ENCODE data around the gene NARS2. TPM values are rescaled to one million over a fixed set of nuclear protein-coding genes. Genes with fewer than 3 reads are reported as not detected.

NARS2 gene
- total and polyA plus RNA-seq, 9 of the 15 experiments (the other 6 are each of a cell fraction or from before 2014, with no cell fraction given) = 26.8 to 48.0 (median 34.2) TPM

DNA sequence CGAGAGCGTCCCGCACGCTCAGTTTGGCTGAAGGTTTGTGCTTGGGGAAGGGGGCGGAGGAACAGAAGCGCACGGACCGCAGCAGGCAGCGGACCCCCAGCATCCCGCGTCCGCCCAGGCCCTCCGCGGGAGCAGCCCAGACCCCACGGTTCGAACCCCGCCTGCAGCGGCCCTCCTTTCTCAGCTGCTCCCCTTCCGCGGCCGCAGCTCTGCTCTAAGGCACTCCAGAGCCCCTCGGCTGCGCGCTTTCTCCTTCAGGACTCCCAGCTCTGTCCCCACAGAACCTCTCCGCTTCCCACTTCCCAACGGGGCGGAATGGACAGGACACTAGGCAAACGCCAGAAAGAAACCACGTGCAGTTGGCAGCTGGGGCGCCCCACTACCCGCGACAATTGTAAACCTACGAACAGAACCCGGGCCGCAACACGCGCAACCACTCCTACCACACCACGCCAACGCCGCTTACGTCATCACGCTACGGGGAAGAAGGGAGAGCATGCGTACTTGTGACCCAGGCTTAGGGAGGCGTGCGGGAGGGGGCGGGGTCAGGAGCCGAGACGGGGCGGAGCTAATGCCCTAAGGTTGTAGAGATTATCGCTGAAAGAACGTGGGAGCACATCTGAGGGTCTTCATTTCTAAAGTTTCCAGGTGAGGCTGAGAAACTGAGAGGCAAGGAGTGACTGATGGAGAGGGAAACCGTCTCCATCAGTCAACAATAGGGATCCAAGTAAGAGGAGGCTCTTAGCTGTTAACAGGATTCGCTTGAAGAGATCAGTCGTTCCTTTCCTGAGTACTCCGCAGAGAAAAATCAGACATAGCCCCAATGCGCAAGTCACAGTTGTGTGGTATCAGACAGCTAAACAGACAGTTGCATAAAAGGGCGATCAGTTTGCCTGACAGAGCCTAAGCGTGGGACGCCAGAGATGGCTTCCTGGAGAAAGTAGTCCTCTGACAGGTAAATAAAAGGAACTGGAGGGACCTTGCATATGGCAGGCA lies at the start of gene NARS2 (continued):
- TF ChIP-seq SRSF1 (IDR thresholded peaks at IDR 0.05; ENCODE audit: low read depth, low read length) = no peak
- peak; percentile 60; the same call in 1 of the 2 replicates for TF ChIP-seq FOXP1 (CRISPR knock-in tag; IDR thresholded peaks at IDR 0.05)
- TF ChIP-seq ADNP (tag; IDR thresholded peaks at IDR 0.05) = no peak
- no peak for TF ChIP-seq KLF16 (IDR thresholded peaks at IDR 0.05)
- peak; percentile 59; the same call in 1 of the 2 replicates for TF ChIP-seq LCOR (CRISPR knock-in tag; IDR thresholded peaks at IDR 0.05)
- TF ChIP-seq, protein P1, sequence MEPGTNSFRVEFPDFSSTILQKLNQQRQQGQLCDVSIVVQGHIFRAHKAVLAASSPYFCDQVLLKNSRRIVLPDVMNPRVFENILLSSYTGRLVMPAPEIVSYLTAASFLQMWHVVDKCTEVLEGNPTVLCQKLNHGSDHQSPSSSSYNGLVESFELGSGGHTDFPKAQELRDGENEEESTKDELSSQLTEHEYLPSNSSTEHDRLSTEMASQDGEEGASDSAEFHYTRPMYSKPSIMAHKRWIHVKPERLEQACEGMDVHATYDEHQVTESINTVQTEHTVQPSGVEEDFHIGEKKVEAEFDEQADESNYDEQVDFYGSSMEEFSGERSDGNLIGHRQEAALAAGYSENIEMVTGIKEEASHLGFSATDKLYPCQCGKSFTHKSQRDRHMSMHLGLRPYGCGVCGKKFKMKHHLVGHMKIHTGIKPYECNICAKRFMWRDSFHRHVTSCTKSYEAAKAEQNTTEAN (CRISPR knock-in tag; IDR thresholded peaks at IDR 0.05) = no peak
- TF ChIP-seq, protein P2, sequence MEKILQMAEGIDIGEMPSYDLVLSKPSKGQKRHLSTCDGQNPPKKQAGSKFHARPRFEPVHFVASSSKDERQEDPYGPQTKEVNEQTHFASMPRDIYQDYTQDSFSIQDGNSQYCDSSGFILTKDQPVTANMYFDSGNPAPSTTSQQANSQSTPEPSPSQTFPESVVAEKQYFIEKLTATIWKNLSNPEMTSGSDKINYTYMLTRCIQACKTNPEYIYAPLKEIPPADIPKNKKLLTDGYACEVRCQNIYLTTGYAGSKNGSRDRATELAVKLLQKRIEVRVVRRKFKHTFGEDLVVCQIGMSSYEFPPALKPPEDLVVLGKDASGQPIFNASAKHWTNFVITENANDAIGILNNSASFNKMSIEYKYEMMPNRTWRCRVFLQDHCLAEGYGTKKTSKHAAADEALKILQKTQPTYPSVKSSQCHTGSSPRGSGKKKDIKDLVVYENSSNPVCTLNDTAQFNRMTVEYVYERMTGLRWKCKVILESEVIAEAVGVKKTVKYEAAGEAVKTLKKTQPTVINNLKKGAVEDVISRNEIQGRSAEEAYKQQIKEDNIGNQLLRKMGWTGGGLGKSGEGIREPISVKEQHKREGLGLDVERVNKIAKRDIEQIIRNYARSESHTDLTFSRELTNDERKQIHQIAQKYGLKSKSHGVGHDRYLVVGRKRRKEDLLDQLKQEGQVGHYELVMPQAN (IDR thresholded peaks at IDR 0.05; ENCODE audit: borderline replicate concordance) = peak; percentile 94
- TF ChIP-seq, protein P3, sequence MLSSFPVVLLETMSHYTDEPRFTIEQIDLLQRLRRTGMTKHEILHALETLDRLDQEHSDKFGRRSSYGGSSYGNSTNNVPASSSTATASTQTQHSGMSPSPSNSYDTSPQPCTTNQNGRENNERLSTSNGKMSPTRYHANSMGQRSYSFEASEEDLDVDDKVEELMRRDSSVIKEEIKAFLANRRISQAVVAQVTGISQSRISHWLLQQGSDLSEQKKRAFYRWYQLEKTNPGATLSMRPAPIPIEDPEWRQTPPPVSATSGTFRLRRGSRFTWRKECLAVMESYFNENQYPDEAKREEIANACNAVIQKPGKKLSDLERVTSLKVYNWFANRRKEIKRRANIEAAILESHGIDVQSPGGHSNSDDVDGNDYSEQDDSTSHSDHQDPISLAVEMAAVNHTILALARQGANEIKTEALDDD (IDR thresholded peaks at IDR 0.05) = no peak
- no peak for TF ChIP-seq ZNF311 (CRISPR knock-in tag; IDR thresholded peaks at IDR 0.05)
- TF ChIP-seq E2F3 (CRISPR knock-in tag; IDR thresholded peaks at IDR 0.05) = no peak
- TF ChIP-seq, protein P4, sequence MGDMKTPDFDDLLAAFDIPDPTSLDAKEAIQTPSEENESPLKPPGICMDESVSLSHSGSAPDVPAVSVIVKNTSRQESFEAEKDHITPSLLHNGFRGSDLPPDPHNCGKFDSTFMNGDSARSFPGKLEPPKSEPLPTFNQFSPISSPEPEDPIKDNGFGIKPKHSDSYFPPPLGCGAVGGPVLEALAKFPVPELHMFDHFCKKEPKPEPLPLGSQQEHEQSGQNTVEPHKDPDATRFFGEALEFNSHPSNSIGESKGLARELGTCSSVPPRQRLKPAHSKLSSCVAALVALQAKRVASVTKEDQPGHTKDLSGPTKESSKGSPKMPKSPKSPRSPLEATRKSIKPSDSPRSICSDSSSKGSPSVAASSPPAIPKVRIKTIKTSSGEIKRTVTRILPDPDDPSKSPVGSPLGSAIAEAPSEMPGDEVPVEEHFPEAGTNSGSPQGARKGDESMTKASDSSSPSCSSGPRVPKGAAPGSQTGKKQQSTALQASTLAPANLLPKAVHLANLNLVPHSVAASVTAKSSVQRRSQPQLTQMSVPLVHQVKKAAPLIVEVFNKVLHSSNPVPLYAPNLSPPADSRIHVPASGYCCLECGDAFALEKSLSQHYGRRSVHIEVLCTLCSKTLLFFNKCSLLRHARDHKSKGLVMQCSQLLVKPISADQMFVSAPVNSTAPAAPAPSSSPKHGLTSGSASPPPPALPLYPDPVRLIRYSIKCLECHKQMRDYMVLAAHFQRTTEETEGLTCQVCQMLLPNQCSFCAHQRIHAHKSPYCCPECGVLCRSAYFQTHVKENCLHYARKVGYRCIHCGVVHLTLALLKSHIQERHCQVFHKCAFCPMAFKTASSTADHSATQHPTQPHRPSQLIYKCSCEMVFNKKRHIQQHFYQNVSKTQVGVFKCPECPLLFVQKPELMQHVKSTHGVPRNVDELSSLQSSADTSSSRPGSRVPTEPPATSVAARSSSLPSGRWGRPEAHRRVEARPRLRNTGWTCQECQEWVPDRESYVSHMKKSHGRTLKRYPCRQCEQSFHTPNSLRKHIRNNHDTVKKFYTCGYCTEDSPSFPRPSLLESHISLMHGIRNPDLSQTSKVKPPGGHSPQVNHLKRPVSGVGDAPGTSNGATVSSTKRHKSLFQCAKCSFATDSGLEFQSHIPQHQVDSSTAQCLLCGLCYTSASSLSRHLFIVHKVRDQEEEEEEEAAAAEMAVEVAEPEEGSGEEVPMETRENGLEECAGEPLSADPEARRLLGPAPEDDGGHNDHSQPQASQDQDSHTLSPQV (IDR thresholded peaks at IDR 0.05) = no peak
- no peak for TF ChIP-seq CBX1 (IDR thresholded peaks at IDR 0.05; ENCODE audit: low read depth)
- TF ChIP-seq, protein P5, sequence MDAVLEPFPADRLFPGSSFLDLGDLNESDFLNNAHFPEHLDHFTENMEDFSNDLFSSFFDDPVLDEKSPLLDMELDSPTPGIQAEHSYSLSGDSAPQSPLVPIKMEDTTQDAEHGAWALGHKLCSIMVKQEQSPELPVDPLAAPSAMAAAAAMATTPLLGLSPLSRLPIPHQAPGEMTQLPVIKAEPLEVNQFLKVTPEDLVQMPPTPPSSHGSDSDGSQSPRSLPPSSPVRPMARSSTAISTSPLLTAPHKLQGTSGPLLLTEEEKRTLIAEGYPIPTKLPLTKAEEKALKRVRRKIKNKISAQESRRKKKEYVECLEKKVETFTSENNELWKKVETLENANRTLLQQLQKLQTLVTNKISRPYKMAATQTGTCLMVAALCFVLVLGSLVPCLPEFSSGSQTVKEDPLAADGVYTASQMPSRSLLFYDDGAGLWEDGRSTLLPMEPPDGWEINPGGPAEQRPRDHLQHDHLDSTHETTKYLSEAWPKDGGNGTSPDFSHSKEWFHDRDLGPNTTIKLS (IDR thresholded peaks at IDR 0.05; ENCODE audit: borderline replicate concordance, low read depth) = no peak
- TF ChIP-seq CBX2 (IDR thresholded peaks at IDR 0.05; ENCODE audit: insufficient read depth, low read length, poor library complexity, severe bottlenecking) = no peak
- TF ChIP-seq ZNF175 (CRISPR knock-in tag; IDR thresholded peaks at IDR 0.05; ENCODE audit: low read depth) = no peak
- peak; percentile 69 for TF ChIP-seq GABPB1 (CRISPR knock-in tag; IDR thresholded peaks at IDR 0.05)

All from K562 (cell line).